ENCODE measurements around the gene GUCD1. TPM values are rescaled to one million over a fixed set of nuclear protein-coding genes. Genes with fewer than 3 reads are reported as not detected.

The GUCD1 gene
- total and polyA plus RNA-seq, 2 of the 13 experiments (the other 11 are each of a cell fraction or from before 2014, with no cell fraction given), result 128 to 245 TPM

GRCh38 chr22:24512043-24512442 lies 42.9 kb downstream of the GUCD1 start:
- WGBS (ENCODE audit: low lambda C conversion rate), result 89% methylated on average over 3 of the region's 3 CpGs
- in situ Hi-C loops (cut with HindIII; ENCODE audit: extremely low pct_ligation_motif_present, low pct_unique_long_range_greater_than_20kb) (loop anchor here (10.0 kb wide), 1 partner anchor 187 kb away; no protein-coding TSS in a partner anchor), intact Hi-C loops (cut with micrococcal nuclease; ENCODE audit: unreplicated experiment) (no loop called here)
- H3K9ac ChIP-seq (ENCODE audit: insufficient read depth, low read depth, low read length), result no peak overlapping the region
- TF ChIP-seq ZNF44 (CRISPR knock-in tag; IDR thresholded peaks at IDR 0.05) (no peak), ZBTB38 (CRISPR knock-in tag; IDR thresholded peaks at IDR 0.05) (peak; percentile 42; the same call in 1 of the 2 replicates)
- no TSS peak for BruUV-seq (replicated peaks)
- no peaks in the 10 kb centered on the region for H3K9me3 ChIP-seq (ENCODE audit: low read length)
- no peak overlapping the region for H2AFZ ChIP-seq (ENCODE audit: low read length)
- H3K79me2 ChIP-seq (ENCODE audit: insufficient read depth, low read length), result no peaks in the 10 kb centered on the region
- no peaks in the 10 kb centered on the region for H3K36me3 ChIP-seq (replicated peaks in 1 of 2; ENCODE audit: control insufficient read depth in 1 of 2, insufficient read depth in 2 of 2, low read length in 2 of 2)
- CTCF ChIA-PET (ENCODE audit: low intra/inter-chr PET ratio, low total read pairs), result no interaction called here
- DNase-seq (ENCODE audit: low spot score) (no peak), FAIRE-seq (no peak), ATAC-seq (no peak)
- POLR2A ChIA-PET, result interaction anchor here (1.6 kb wide), 1 partner anchor 39 kb away, joined by 4 read pairs; no protein-coding TSS in a partner anchor
- H3K4me3 ChIP-seq (replicated peaks in 1 of 3; ENCODE audit: insufficient read depth in 1 of 3, low read depth in 2 of 3, low read length in 3 of 3), result no peak overlapping the region
- no peak overlapping the region for H3K4me2 ChIP-seq (ENCODE audit: low read depth, low read length)
- no peaks in the 10 kb centered on the region for H4K20me1 ChIP-seq (ENCODE audit: insufficient read depth, low read length)
- H3K4me1 ChIP-seq (ENCODE audit: insufficient read depth, low read length), result peaks cover 100% of the 10 kb centered on the region
- no peaks in the 10 kb centered on the region for H3K27me3 ChIP-seq (ENCODE audit: control insufficient read depth in 1 of 2, insufficient read depth in 2 of 2, low read length in 2 of 2)
- peak overlapping the region; percentile 23 for H3K27ac ChIP-seq (ENCODE audit: extremely low read length, insufficient read depth, low read length)

DNA sequence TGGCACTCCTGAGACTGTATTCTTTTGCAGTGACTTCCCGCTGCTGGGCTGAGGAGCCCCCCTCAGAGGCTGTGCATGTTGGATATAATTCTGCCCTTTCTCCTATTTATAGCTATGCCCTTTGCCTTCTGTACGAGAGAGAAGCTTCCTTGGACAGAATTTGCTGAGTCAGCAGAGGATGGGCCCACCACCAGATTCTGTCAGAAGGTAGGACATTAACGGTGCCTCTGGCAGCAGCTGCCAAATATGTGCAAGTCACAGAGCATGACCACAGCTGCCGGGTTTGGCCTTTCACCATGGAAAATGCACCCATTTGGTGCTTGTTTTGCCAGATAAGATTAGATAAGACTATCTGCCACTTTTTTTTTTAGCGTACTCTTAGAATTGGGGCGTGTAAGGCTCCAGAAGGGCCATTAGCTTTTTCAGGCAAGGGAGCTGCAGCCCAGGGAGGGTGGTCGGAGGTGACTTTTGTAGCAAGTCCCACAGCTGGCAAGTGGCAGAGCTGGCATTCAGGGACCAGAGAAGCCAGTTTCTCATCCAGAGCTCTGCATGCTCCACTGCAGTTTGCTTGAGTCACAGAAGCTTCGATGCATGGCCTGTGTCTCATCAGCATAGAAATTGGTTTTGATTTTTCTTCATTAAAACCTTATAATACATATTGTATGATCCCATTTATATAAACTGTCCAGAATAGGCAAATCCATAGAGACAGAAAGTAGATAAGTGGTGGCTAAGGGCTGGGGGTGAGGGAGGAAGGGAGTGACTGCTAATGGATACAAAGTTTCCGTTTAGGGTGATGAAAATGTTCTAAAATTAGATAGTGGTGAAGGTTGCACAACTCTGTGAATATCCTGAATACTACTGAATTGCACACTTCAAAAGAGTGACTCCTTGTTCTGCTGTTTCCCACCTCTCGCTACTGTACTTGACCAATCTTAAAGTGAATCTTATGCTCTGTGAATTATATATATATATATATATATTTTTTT lies 44.0 kb downstream of the GUCD1 start:
- CTCF ChIA-PET (ENCODE audit: low intra/inter-chr PET ratio, low total read pairs), result no interaction called here
- TF ChIP-seq, protein P1, sequence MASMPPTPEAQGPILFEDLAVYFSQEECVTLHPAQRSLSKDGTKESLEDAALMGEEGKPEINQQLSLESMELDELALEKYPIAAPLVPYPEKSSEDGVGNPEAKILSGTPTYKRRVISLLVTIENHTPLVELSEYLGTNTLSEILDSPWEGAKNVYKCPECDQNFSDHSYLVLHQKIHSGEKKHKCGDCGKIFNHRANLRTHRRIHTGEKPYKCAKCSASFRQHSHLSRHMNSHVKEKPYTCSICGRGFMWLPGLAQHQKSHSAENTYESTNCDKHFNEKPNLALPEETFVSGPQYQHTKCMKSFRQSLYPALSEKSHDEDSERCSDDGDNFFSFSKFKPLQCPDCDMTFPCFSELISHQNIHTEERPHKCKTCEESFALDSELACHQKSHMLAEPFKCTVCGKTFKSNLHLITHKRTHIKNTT (CRISPR knock-in tag; IDR thresholded peaks at IDR 0.05), result no peak
- TF ChIP-seq ZBTB33 (CRISPR knock-in tag; IDR thresholded peaks at IDR 0.05) (no peak), PAXIP1 (CRISPR knock-in tag; conservative IDR thresholded peaks at IDR 0.05) (no peak), HOXA3 (CRISPR knock-in tag; IDR thresholded peaks at IDR 0.05) (peak; percentile 49), PITX1 (CRISPR knock-in tag; IDR thresholded peaks at IDR 0.05) (0 out of 2 replicates have a peak, but pooled peaks have one; percentile 29), ZFX (CRISPR knock-in tag; IDR thresholded peaks at IDR 0.05; ENCODE audit: low read depth) (no peak)

More for the DNA sequence above, 44.0 kb downstream of the GUCD1 start:
- H3K4me1 ChIP-seq (ENCODE audit: insufficient read depth, low read length), result peaks cover 100% of the 10 kb centered on the region
- H3K9ac ChIP-seq (ENCODE audit: insufficient read depth, low read depth, low read length), result no peak overlapping the region; the same call in 1 of the 2 replicates
- peak; percentile 51 for DNase-seq (ENCODE audit: low spot score)
- POLR2A ChIA-PET, result interaction anchor here (0.6 to 1.6 kb wide), 3 partner anchors 10 to 40 kb away, joined by 3 to 4 read pairs (median 4); no protein-coding TSS in a partner anchor
- no peaks in the 10 kb centered on the region for H3K79me2 ChIP-seq (ENCODE audit: insufficient read depth, low read length)
- 52% methylated on average over 10 of the region's 10 CpGs for WGBS (ENCODE audit: low lambda C conversion rate)
- H3K27me3 ChIP-seq (ENCODE audit: control insufficient read depth in 1 of 2, insufficient read depth in 2 of 2, low read length in 2 of 2), result no peaks in the 10 kb centered on the region
- H3K4me2 ChIP-seq (ENCODE audit: low read depth, low read length), result peak overlapping the region; percentile 25; the same call in 1 of the 2 replicates
- H3K4me3 ChIP-seq (replicated peaks in 1 of 3; ENCODE audit: insufficient read depth in 1 of 3, low read depth in 2 of 3, low read length in 3 of 3), result 0 out of 6 replicates have a peak overlapping the region, but pooled peaks of 1 of the 3 experiments have one; percentile 5
- no TSS peak for BruUV-seq (replicated peaks)
- H3K9me3 ChIP-seq (ENCODE audit: low read length), result no peaks in the 10 kb centered on the region
- no peak for ATAC-seq
- H3K27ac ChIP-seq (ENCODE audit: extremely low read length, insufficient read depth, low read length), result peak overlapping the region; percentile 55
- no peaks in the 10 kb centered on the region for H4K20me1 ChIP-seq (ENCODE audit: insufficient read depth, low read length)
- no peak overlapping the region for H2AFZ ChIP-seq (ENCODE audit: low read length)
- FAIRE-seq, result no peak
- intact Hi-C loops (cut with micrococcal nuclease; ENCODE audit: unreplicated experiment) (no loop called here), in situ Hi-C loops (cut with HindIII; ENCODE audit: extremely low pct_ligation_motif_present, low pct_unique_long_range_greater_than_20kb) (loop anchor here (10.0 kb wide), 1 partner anchor 186 kb away; no protein-coding TSS in a partner anchor)
- H3K36me3 ChIP-seq (replicated peaks in 1 of 2; ENCODE audit: control insufficient read depth in 1 of 2, insufficient read depth in 2 of 2, low read length in 2 of 2), result no peaks in the 10 kb centered on the region
